GM19099 (cell line): ENCODE results near the gene LYPD6.

ENCODE experiments used
- POLR2A ChIP-seq: IDR thresholded peaks from 3 replicates; pipeline ENCODE4 v1.6.1; 2011; ENCODE audit warnings: low read depth; ENCODE audit not compliant: insufficient read length; ENCODE audit errors: extremely low read depth

The LYPD6 gene

DNA sequence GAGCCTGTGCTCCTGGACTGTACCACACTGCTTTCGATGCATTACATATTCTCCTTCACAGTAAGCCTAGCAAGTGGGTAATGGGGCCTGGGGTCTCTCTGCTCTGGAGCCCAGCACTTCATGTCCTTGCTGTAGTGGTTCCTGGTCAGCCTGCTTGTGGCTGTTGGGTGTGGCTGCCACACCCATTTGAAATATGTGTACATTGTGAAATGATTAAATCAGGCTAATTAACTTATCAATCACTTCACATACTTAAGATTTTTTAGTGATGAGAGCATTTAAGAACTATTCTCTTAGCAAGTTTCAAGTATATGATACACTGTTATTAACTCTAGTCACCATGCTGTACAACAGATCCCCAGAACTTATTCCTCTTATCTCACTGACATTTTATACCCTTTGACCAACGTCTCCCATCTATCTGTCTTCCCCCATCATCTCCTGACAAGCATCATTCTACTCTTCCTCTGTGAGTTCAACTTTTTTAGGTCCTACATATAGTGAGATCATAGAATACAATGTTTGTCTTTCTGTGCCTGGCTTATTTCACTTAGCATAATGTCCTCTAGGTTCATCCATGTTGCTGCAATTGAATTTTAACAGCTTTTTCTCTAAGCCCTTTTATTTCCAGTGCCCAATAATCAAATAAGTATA lies 92.1 kb downstream of the LYPD6 start:
- no peak for TF ChIP-seq POLR2A

DNA sequence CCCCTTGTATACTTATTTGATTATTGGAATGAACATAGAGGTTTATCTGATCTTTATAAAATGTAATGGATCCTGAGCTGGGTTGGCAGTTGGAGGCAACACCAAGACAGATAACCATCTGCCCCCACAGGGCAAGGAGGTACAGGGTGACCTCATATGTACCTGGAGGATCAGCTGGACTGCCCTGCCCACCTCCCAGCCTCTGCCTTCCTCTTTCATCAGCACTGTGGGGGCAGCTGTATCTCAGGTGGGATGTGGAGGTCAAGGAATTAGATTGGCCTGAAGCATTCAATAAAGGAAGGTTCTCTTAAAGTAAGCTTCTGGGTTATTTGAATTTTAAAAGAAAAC lies 92.6 kb downstream of the LYPD6 start:
- TF ChIP-seq POLR2A, result no peak

DNA sequence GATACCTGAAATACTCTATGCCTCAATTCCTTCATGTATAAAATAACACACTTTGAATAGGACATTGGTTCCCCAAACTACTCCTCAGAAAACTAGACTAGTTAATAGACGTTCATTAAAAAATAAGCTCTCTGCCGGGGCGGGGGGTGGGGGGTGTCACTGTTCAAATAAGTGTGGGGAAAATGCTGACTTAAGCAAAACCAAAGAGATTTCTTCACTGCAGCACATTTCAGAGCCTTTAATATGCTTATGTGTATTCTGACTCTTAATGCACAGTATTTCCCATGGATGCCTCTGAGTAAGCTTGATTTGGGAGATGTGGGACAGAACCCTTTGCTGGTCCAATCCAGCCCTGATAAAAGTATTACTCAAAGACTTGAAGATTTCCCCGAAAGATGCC lies 93.2 kb downstream of the LYPD6 start:
- TF ChIP-seq POLR2A, result no peak

DNA sequence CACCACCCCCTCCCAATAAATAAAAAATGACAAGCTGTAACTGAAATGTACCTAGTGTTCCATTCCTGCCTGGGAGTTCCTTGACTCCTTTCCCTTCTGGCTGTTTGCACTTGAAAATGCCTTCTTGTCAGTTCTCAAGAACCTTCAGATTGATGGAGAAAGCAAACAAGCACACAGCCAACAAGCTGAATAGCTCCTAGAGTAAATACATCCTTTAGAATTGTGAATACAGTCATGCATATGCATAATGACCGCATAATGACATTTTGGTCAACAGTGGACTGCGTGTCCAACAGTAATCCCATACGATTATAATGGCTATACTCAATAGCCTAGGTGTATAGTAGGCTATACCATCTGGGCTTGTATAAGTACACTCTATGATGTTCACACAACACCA lies 97.0 kb downstream of the LYPD6 start:
- no peak for TF ChIP-seq POLR2A

GRCh38 chr2:149428783-149429182 lies 98.4 kb downstream of the LYPD6 start:
- TF ChIP-seq POLR2A, result no peak

DNA sequence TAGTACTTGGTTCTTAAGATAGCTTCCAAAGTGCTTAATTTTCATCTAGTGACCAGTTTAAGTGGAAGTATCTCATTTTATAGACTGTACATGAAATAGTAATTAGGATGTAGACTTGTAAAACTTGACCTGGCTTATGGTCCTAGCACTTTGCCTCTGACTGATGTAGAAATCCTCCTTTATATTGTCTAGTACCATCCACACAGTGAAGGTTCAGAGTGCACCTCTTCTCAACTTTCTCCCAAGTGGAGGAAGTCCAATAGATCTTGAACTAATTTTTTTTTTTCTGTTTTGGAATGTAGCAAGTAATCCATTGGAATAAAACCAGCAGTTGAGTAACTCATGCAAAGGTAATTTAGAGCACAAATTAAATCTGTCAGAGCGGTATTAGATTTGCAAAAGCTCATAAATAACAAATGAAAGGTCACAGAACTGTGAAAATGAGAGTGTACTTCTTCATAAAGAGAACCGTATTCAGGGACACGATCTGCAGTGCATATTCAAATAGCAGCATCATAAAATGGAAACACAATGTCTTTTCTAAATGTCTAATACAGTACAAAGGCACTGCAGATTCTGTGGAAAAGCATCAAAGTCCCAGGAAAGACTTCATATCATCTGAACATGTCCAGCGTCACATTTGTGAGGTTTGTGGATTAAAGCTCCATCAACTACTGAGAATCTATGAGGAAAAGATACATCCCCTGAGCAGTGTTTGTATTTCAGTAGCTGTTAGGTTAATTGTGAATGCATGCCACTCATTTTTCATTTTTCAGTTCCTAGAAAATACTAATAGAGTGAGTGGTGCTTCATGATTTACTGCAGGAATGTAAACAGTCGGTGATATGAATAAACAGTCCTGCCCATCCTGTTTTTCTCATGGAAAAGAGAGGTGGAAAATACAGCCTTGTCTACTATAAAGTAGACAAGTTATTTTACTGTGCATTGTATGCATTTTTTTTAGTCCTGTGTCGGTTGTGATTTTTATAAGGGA lies 100.7 kb downstream of the LYPD6 start:
- TF ChIP-seq POLR2A, result no peak

GRCh38 chr2:149438330-149438960 lies 108.1 kb downstream of the LYPD6 start:
- TF ChIP-seq POLR2A, result no peak

DNA sequence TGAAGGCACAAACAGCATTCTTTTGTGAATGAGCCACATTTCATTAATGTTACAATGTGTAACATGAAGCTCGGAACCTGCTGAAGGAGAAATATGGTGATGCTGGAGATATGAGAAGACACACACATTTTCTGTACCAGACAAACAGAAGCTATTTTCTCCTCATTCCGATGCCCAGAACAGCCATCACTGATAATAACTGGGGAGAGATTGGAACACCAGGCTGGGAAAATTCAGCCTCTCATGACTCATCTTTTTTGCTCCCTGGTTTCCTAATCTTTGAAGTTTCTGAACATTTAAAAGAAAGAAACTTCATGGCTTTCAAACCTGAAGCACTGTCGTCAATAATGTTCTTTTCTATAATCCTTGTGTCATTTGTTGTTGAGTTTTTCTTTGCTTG lies 110.9 kb downstream of the LYPD6 start:
- TF ChIP-seq POLR2A, result no peak

- no peak for TF ChIP-seq POLR2A
Measured at GRCh38 chr2:149442346-149442745, 112.0 kb downstream of the LYPD6 start.

GRCh38 chr2:149443150-149443549 lies 112.8 kb downstream of the LYPD6 start:
- no peak for TF ChIP-seq POLR2A

DNA sequence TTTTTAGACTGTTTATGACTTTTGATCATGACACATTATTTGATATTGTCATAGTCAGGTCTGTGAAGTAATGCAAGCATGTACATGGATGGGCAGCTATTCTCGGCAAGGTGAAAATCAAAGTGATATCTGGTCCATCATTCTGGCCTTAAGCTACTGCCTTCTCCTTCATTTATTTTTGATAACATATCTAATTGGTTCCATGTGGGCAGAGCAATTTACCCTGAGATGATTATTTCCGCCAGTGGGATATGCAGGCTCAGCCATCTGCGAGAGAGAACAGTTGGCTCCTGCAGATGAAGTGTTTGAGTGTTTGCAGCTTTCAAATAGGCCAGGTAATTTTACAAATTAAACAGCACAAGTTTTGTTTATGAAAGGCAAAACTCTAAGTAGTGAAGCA lies 116.4 kb downstream of the LYPD6 start:
- no peak for TF ChIP-seq POLR2A

GRCh38 chr2:149448315-149448714 lies 117.9 kb downstream of the LYPD6 start:
- TF ChIP-seq POLR2A, result no peak

DNA sequence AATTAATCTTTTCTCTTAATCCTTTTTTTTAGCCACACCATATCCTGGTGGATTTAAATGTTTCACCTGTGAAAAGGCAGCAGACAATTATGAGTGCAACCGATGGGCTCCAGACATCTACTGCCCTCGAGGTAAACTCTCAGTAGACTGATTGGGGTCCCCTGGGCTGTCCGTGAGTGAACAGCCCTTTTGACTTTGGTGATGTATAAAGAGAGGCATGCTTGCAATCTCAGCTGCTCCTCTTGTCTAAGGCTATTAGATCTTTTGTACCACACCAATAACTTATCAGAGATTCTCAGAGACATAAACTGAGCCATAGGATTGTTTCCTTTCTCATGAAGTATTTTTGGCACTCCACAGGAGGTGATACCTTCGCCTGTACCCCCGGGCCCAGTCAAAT lies 118.6 kb downstream of the LYPD6 start:
- no peak for TF ChIP-seq POLR2A

GRCh38 chr2:149451417-149452165 lies 121.2 kb downstream of the LYPD6 start:
- no peak for TF ChIP-seq POLR2A

DNA sequence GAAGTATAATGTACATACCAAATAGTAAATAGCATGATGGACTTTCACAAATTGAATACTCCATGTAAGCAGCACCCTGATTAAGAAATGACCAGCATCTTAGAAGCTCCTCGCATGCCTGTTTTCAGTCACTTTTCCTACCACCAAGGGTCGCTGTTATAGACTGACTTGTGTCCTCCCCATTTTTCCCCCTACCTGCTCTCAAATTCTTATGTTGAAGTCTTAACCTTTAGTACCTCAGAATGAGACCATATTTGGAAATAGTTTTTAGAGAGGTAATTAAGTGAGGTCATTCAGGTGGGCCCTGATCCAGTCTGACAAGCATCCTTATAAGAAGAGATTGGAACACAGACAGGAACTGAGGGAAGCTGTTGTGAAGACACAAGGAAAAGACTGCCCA lies 125.9 kb downstream of the LYPD6 start:
- TF ChIP-seq POLR2A, result no peak
